Tibial artery (tissue), 4 donors: ENCODE measurements around the gene HHIPL1.
"Not testable (repeated sequence)": the region's sequence is repeated elsewhere in the genome, so short reads cannot be mapped to it uniquely, and the experiment has no call there.

Experiments
- DNase-seq, 2 donors: peaks; one replicate each; pipeline ENCODE4 v3.0.0-alpha.2; 2019
- H3K27ac ChIP-seq, 2 donors: fragments of 200-600 bp; sonication (generic) in 1 of 2; 1 replicate in 1 of 2; 2 replicates in 1 of 2; pipeline ENCODE4 v1.5.1; 2018 to 2019; ENCODE audit warnings: mild to moderate bottlenecking in 1 of 2
- H3K27me3 ChIP-seq, 2 donors: fragments of 200-600 bp; sonication (generic) in 1 of 2; one replicate each; pipeline versions ENCODE4 v1.5.1 to v1.6.0; 2016 to 2019
- H3K36me3 ChIP-seq, 3 donors: fragments of 200-600 bp; sonication (generic) in 2 of 3; one replicate each; pipeline ENCODE4 v1.5.1; 2016 to 2019; ENCODE audit warnings: mild to moderate bottlenecking in 2 of 3
- H3K4me1 ChIP-seq, 4 donors: fragments of 200-600 bp; sonication (generic) in 2 of 4; 1 replicate in 3 of 4; 2 replicates in 1 of 4; pipeline ENCODE4 v1.5.1; 2016 to 2019
- H3K4me3 ChIP-seq, 2 donors: fragments of 200-600 bp; sonication (generic) in 1 of 2; 1 replicate in 1 of 2; 2 replicates in 1 of 2; pipeline ENCODE4 v1.5.1; 2018 to 2019; ENCODE audit warnings: mild to moderate bottlenecking in 2 of 2
- H3K9me3 ChIP-seq, 3 donors: fragments of 200-600 bp; sonication (generic) in 1 of 3; one replicate each; pipeline ENCODE4 v1.5.1; 2016 to 2019
- CTCF ChIP-seq, 2 experiments: fragments of 200-600 bp in 1 of 2; fragments of 450-650 bp in 1 of 2; IDR thresholded peaks; one replicate each; pipeline ENCODE4 v1.5.1; 2017 to 2019; ENCODE audit warnings: antibody characterized with exemption in 2 of 2, mild to moderate bottlenecking in 1 of 2, moderate library complexity in 1 of 2
- intact Hi-C: fragments of 100-400 bp; cut with DNase I; formaldehyde crosslinking; loops from one replicate; pipeline ENCODE4 v1.15.0; 2023; ENCODE audit warnings: low total_unique reads

Gene HHIPL1

GRCh38 chr14:99660006-99660566 is 15.2 kb downstream of the HHIPL1 start:
- Histone ChIP-seq H3K27me3 (peaks cover 0 to 39% of the 10 kb centered on the region in 2 donors), H3K4me3 (no peak overlapping the region)

GRCh38 chr14:99660794-99661193 is 15.9 kb downstream of the HHIPL1 start:
- TF ChIP-seq CTCF (IDR thresholded peaks at IDR 0.05) = no peak
- Histone ChIP-seq H3K4me3 (no peak overlapping the region), H3K4me1 (peaks cover 0 to 11% (median 5%) of the 10 kb centered on the region in 4 donors), H3K9me3 (no peaks in the 10 kb centered on the region), H3K27me3 (peaks cover 0 to 38% of the 10 kb centered on the region in 2 donors), H3K36me3 (peaks cover 0 to 3% (median 0%) of the 10 kb centered on the region in 3 donors), H3K27ac (no peak overlapping the region)
- intact Hi-C loops = no loop called here
- DNase-seq = no peak

More at GRCh38 chr14:99660006-99660566, 15.2 kb downstream of the HHIPL1 start:
- no peak for DNase-seq
- no peak for TF ChIP-seq CTCF (IDR thresholded peaks at IDR 0.05)
- Histone ChIP-seq H3K27ac (no peak overlapping the region), H3K9me3 (no peaks in the 10 kb centered on the region), H3K36me3 (peaks cover 0 to 3% (median 0%) of the 10 kb centered on the region in 3 donors), H3K4me1 (peaks cover 0 to 11% (median 5%) of the 10 kb centered on the region in 4 donors)
- intact Hi-C loops = no loop called here

GRCh38 chr14:99661206-99661605 is 16.3 kb downstream of the HHIPL1 start:
- intact Hi-C loops, H3K27ac ChIP-seq, DNase-seq, H3K4me3 ChIP-seq, H3K9me3 ChIP-seq, H3K36me3 ChIP-seq: not testable (repeated sequence)
- Histone ChIP-seq H3K4me1 (peaks cover 0 to 11% (median 5%) of the 10 kb centered on the region in 4 donors), H3K27me3 (peaks cover 0 to 34% of the 10 kb centered on the region in 2 donors)

GRCh38 chr14:99662846-99663245 is 17.9 kb downstream of the HHIPL1 start:
- Histone ChIP-seq H3K4me3 (no peak overlapping the region), H3K4me1 (peaks cover 0 to 11% (median 5%) of the 10 kb centered on the region in 4 donors), H3K27ac (no peak overlapping the region), H3K9me3 (no peaks in the 10 kb centered on the region), H3K27me3 (peaks cover 0 to 35% of the 10 kb centered on the region in 2 donors), H3K36me3 (peaks cover 0 to 3% (median 0%) of the 10 kb centered on the region in 3 donors)
- TF ChIP-seq CTCF (IDR thresholded peaks at IDR 0.05) = no peak
- no peak for DNase-seq
- intact Hi-C loops = no loop called here

DNA sequence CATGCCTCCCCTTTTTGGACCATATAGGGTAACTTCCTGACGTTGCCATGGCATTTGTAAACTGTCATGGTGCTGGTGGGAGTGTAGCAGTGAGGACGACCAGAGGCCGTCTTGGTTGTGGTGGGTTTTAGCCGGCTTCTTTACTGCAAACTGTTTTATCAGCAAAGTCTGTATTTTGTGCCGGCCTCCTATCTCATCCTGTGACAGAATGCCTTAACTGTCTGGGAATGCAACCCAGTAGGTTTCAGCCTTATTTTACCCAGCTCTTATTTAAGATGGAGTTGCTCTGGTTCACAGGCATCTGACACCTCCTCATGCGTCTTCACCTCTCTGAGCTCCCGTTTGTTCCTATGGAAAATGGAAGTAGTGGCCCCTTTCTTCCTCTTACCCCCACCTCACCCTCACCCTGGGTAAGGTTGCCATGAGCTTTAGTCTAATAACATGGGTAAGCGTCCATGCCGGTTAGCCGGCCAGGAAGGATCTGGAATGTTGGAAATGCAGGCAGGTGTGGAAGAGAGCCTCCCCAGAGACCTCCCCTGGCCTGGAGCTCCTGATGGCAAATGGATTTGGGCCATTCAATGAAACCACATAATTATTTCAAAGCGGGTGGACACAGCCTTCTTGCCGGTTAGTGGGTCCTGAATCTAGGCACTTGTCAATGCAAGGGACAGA is 18.6 kb downstream of the HHIPL1 start:
- Histone ChIP-seq H3K4me3 (no peak overlapping the region), H3K36me3 (peaks cover 0 to 3% (median 0%) of the 10 kb centered on the region in 3 donors), H3K4me1 (peaks cover 0 to 11% (median 5%) of the 10 kb centered on the region in 4 donors), H3K9me3 (no peaks in the 10 kb centered on the region), H3K27me3 (peaks cover 0 to 34% of the 10 kb centered on the region in 2 donors), H3K27ac (no peak overlapping the region)
- TF ChIP-seq CTCF (IDR thresholded peaks at IDR 0.05) = no peak
- intact Hi-C loops = no loop called here
- DNase-seq = no peak
